Measurements from ENCODE around the gene PDE1C. TPM values are rescaled to one million over a fixed set of nuclear protein-coding genes. Genes with fewer than 3 reads are reported as not detected.
"Not testable (repeated sequence)": the region's sequence is repeated elsewhere in the genome, so short reads cannot be mapped to it uniquely, and the experiment has no call there.

The PDE1C gene
- total RNA-seq, result 0.19 and 1.2 TPM in 2 replicates

DNA sequence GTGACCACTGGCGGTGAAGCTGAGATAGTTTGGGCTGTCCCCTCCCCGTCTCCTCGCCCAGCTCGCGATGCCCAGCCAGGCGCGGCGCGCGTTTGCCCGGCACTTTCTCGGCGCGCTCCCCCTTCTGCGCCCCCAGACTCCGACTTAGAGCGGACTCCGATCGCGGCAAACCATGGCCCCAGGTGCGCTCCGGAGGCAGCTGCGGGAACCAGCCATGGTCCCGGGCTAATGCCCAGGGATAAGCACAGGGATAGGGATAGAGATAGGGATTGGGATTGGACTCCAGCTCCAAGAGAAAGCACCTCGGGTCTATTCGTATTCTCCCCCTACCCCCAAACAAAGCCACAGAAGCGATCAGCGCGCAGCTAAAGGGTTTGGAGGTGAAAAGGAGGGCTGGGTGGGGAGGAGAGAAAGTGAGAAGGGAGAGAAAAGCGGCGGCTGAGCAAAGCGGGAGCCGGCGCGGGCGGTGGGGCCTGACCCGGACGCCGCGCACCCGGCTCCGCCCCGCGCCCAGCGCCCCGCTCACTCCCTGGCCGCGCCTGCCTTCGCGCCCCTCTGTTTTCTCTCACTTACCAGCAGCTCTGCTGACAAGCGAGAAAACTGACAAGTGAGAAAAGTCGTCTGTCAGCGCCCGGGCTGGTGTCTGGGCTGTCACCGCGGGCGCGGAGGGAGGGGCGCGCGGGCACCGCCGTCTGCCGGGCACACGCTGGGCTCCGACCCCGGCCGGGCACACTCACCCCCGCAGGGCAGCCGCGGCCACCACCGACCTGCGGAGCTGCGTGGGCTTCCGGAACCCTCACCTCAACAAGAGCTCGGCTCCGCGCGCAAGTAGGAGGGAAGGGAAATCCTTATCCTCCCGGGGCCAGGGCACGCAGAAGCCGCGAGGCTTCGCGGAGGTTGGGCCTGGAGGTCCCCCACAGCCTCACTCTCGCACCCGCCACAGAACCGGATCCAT lies at the start of gene PDE1C:
Gene PDE1C, minus strand, starts transcription at position 2 of the 955 bp plus-strand sequence.
- DNase-seq, result no peak

DNA sequence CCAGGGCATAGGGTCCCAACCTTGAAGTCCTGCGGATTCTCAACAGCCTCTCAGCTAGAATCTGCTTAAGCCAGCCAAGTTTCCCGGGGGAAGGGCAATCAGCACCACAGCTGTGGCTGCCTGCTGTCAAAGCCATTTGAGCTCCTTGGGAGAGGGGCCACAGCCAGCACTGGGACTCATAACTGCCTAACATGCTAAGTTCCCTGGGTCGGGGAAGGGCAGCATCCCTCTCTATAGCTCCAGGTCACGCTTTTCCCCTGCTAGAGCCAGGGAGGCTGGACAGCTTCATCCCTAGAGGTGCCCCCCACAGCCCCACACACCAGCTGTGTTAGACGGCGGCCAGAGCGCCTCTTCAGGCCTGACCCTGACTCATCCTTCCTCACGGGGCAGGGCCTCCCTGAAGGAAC lies 49.6 kb upstream of the PDE1C start:
- no peak for DNase-seq

DNA sequence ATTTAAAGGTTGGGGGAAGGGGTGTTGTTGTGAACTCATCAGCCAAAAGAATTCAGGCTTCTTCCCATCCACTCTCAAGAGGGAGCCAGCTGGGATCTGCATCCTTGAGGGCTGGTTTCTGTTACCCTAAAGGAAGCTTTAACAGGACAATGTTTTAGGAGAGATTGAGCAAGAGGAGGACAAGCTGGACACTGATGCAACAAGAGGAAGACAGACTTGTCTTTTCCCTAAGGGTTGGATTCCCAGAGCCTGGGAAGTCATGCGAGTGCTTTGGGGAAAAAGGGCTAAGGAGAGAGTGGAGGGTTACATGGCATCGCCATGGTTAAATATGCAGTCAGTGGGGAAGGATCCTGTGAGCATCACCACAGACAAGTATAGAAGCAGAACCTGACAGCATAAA lies 47.6 kb upstream of the PDE1C start:
- no peak for DNase-seq

DNA sequence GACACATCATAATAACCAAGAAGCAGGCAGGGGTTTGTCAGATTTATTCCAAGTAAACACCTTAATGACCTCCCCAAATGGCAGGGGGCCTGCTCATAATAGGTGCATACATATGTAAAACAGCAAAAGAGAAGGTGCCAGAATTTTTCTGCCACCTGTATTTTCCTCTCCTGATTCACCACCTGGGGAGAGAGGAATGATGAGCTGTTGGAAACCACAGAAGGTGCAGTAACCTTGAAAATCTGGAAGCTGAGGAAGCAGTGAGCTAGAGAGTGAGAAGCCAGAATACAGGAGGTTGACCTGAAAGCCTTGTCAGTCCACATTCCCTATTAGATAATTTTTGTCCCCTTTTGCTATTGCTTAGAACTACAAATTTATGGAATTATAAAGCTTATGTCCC lies 46.2 kb upstream of the PDE1C start:
- DNase-seq, result no peak

DNA sequence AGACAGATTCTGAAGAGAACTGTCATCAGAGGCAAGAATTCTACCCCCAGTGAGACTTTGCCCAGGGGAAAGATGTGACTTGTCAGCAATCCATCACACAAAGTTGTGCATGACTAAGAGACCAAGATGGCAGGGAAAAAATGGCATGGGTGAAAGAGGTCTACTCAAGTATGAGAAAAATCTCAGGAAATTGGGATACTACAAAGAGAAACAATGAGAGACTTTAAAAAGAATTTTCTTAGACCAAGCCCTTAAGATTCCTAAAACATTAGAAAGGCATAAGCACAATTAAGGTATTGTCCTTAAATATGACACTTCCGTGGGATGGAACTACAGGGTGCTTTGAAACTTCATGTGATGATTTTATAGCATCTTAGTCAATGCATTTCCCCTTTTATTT lies 45.6 kb upstream of the PDE1C start:
- DNase-seq, result no peak

DNA sequence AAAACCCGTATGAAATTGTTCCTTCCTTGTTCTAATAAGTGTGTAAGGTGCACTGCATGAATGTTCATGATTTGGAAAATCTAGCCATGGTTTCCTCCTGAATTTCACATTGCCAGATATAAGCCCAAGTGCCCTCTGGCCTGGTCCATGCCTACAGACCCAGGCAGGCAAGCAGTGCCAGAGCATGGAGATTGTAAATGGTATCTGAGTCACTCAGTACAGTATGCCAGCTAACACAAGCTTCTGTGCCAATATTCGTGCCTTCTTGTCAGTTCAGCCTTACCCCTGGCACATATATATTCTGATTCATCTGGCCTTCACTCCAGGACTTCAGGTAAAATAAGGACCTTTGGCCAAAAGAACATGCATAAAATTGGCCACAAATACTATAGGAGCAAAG lies 38.4 kb upstream of the PDE1C start:
- no peak for DNase-seq

DNA sequence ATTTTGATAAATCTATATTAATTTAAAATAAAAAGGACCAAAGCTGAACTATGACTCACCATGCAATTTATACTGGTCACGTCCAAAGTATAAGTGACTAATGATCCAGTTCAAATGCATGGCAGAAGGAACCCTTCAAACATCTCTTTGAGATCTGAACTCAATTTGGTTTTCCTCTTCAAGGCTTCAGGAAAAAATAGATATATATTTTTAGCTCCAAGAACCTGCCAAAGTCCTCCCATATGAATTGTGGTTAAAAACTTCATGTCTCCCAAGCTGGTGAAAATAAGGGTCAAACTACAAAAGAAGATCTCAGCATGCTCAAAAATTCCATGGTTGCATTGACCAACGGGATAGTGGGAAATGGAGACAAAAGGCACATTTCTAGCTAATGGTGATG lies 34.6 kb upstream of the PDE1C start:
- no peak for DNase-seq

DNA sequence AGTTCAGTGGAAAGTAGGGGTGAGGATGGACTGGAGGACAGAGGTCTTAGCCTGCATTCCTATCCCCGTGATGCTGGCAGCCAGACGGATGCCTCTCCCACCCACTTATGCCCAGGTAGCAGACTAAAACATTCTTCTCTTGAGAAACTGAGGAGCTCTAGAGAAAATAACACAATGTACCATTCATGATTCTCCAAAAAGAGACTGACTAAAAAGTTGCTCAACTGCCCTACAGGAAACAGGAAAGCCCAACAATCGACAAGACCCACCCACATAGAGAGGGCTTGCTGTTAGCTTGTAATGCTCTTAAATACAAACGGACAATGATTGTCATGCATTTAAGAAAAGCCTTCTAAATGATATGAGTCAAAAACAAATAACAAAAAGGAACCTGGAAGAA lies 33.2 kb upstream of the PDE1C start:
- no peak for DNase-seq

DNA sequence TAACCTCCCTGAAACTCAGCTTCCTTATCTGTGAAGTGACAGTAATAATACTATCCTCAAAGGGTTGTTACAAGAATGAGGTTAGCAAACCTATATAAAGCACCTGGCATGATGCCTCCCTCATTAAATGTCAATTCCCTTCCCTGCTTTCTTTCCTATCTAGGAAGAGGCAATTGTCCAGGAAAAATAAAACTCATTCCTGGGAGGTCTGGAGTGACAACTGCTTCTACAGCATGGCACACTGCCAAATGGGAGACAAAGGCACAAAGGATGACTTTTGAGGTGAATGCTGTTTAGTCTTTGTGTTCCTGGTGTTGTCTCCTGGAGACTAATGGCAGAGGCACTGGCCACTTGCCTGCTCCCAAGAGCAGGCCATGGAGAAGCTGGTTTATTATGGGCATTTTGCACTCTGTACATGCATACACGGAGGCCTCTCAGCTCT lies 32.2 kb upstream of the PDE1C start:
- no peak for DNase-seq

DNA sequence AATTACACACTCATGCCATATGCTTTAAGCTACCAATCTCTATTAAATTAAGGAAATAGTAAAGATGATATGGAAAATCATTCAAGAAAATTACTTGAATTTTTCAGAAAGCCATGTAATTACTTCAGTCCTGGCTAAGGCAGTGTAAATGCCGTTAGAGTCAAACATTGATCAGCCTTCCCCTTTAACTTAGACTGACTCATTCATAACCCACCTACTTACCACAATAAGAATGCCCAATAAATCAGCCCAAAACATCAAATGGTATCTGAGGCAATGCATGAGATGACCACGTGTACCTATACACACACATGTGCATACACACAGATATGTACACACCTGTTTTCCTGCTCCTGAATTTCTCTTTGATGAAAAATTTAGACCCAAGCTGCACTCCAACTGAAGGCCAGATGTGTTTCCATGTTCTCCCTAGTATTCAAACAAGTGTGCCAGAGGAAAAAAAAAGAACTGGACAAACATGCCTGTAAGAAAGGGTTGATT lies 30.2 kb upstream of the PDE1C start:
- no peak for DNase-seq

DNA sequence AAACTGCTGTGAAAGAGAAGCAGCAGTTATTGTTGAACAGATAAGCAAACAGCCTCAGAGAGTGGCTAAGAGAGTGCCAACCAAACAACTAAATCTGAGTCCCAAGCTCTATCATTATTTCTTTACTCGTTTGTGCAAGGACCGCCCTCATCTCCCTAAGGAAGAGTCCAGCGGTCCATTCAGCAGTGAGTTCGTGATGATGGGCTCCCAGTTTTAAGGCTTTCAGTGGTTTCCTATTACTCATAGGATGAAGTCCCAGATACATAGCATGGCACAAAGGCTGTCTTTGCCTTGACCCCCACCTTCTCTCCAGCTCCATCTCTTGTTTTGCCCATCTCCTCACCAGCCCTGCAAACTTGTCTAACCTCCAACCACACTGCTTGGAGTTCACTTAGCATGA lies 24.3 kb upstream of the PDE1C start:
- no peak for DNase-seq

DNA sequence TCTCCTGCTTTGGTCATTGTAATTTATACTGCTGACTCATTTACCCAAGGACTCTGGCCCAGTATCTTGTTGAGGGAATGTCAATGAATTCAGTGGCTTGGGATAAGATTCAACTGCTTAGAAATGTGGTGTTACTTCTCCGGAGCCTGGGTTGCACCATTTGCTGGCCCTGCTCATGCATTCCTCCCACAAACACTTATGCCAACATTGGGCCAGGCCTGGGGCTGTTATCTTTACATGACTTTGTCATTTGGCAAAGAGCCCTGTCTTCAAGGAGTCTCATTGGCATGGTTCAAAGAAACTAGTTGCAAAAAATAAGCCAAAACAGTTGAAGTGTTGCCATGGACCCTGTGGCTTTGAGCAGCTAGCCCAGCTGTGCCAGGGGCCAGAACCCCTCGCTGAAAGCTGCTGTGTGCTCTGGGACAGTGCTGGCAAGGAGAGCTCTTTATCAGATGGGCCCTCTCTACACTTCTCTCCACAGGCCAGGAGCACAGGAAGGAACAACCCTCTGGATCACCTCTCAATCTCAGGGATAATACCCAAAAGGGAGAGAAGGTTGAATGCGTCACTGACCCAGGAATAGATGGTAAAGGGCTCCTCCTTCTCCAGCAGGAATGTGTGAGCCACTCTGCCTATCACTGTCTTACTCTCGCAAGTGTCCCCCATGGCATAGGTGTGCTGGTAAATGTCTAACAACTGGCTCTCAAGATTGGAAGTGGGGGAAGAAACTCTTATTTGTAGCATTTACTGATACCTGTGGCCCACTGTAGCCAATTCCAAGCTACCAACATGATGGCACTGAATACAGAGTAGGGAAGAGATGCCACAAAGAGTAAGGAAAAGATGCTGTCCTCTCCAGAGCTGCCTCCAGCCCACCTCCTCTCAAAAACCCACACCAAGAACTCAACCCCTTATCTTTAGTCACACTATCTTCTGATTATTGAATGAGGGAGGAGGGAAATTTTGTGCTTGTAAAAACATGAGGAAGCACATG lies 23.5 kb upstream of the PDE1C start:
- no peak for DNase-seq

DNA sequence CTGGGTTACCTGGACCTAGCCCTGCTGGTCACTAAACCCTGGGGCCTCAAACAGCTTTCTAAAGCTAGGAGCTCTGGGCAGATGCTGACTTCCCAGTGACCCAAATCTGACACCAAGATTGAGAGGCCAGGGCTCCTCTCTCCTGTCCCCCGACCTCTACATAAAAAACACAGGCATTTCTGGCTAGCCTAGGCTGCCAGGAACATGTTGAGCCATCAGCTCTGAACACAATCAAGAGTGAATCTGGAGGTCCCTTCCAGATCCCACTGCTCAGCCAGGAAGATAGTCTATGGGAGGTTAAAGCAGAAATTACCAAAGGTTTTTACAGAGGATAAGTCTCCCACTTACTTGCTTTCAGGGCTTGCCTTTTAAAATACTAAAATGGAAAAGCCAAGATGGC lies 22.1 kb upstream of the PDE1C start:
- no peak for DNase-seq

DNA sequence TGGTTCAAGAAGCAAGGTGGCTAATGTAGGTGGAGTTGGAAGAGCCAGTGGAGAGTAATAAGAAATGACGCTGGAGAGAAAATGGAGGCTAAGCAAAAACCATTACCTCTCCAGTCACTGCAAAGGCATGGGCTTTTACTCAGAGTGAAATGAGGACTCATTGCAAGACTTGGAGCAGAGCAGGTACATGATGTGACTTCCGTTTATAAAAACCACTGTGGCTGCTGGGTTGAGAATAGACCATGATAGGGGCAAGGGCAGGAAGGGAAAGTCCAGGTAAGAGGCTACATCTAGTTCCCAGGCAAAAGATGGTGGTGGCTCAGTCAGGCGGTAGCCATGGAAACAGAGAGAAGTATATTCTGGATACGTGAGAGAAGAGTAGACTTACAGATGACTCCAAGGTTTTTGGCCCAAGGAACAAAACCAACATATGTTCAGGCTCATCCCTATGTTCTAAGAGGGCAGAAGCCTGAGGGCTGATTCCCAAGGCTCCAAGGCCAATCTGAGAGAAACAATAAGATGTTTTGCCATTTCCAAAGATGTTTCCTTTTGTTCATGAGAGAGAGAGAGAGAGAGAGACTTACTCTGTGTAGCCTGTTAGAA lies 21.5 kb upstream of the PDE1C start:
- DNase-seq, result no peak

DNA sequence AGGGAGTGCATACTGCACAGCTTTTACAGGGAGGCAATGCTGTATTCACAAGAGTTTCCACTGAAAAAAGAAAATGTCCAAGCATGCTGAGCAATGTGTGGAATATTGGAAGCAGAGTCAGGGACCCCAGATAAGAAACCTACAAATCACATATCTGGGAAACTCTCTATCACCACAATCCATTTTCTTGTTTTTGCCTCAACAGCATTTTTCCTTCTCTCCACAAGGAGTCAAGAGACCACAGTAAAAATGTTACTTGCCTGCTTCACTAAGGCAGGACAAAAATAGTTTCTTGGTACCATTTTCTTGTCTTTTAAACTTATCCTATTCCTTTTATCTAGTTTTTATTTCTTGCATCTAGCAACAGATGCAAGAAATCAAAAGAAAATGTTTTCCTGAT lies 19.5 kb upstream of the PDE1C start:
- DNase-seq, result no peak

DNA sequence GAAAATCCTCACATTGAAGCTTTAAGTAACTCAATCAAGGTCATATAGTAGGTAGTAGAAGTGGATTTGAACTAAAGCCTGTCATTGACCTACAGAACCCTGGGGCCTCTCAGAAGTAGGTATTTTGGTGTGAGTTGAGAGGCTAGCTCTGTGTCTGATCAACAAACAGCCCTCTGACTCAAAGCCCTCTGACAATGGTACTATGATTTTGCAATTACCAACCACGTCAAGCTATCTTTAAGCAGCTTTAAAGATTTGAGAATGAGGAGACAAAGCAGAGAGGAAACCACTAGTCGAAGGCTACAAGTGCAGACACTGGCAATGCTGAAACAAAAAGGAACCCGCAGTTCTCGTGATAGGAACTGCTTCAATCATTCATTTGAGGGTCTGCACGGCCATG lies 19.0 kb upstream of the PDE1C start:
- DNase-seq, result no peak

DNA sequence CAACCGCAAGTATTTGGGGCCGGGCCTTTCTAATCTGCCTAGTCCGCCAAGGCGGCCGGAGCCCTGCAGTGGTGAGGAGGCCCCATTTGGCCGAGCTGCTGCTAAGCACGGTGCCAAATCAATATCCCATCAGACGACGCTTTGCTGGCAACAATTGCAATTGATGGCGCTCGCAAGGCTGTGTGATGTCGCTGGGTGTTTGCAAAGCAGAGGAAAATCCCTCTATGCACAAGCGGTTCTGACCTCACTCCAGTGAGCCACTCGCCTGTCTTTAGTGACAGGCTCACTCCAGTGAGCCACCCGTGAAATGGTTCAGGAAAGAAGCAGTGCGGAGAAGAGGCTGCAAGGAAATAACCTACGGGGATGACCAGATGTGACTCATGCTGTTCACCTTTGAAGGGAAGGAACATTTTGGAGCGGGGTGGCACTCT lies 18.3 kb upstream of the PDE1C start:
- DNase-seq, result no peak

DNA sequence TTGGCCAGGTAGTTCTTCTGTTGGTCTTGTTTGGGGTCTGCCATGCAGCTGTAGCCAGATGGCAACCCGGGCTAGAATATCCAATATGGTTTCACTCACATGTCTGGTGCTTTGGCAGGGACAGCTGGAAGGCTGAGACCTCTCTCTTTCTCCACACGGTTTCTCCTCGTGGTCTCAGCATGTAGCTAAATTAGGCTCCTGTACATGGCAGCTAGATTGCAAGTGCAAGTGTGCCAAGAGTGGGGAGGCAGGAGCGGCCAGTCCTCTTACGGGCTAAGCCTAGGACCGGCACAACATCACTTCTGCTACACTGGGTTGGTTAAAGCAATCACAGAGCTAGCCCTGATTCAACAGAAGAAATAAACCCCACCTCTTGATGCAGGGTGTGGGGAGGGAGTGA lies 9.3 kb upstream of the PDE1C start:
- DNase-seq, result no peak

DNA sequence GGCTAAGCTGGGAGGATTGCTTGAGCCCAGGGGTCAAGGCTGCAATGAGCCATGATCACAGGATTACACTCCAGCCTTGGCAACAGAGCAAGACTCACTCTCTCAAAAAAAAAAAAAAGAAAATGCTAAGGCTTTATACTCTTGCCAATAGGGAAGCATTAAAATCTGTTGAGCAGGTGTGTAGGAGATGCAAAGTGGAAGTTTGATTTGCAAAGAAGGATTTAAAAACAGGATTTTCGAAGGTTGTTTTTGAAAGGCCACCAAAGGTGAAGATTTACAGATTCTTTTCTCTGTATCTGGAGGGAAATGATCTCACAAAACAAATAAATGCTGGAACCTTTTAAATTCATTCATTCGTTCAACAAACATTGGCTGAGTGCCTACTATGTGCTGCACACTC lies 8.6 kb upstream of the PDE1C start:
- DNase-seq, result no peak

DNA sequence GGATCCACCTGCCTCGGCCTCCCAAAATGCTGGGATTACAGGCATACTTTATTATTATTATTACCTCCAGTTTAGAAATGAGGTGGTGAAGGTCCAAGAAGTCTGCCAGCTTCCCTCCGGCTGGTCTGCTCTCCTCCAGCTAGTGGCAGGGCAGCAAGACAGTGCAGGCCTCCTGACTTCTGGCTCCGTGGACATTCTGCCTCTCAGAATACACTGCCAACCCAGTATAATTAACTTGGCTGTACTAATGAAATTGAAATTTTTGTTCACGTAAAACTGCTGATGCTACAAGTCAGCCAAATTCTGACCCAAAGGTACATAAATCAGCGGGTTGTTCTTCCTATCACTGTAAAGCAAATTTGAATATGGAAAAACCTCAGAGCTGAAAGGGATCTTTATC lies 7.6 kb upstream of the PDE1C start:
- DNase-seq, result no peak

DNA sequence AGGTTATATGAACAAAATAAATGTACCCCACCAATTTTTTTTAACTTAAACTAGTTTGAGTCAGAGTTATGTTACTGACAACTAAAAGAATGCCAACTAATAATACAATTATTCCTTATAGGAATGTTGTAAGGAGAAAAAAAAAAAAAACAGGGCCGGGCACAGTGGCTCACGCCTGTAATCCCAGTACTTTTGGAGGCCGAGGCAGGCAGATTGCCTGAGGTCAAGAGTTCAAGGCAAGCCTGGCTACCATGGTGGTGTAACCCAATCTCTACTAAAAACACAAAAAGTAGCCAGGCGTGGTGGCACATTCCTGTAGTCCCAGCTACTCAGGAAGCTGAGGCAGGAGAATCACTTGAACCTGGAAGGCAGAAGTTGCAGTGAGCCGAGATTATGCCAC lies 6.6 kb upstream of the PDE1C start:
- DNase-seq, result not testable (repeated sequence)

DNA sequence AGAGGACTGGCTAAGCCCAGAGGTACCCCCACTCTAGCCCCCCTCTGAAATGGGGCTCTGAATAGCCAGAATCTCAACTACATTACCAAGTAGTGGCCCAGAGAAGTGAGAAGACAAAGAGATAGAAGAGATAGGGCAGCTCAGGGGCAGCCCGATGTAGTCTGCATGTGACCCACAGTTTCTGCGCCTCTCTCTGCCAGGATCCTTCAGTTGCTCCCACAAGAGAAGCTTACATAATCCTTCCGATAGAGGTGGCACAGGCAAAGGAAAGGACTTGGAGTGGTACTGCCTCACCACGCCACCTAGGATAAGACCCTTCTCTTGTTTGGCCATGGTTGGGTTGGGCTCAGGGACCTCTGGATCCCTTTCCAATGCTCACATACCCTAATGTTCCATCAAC lies 5.4 kb upstream of the PDE1C start:
- DNase-seq, result no peak
